ENCODE results near the gene LRRN1. TPM values are rescaled to one million over a fixed set of nuclear protein-coding genes. Genes with fewer than 3 reads are reported as not detected.
"Not testable (repeated sequence)": the region's sequence is repeated elsewhere in the genome, so short reads cannot be mapped to it uniquely, and the experiment has no call there.

Gene LRRN1
- total RNA-seq, 2 donors from 2014 or later = 11.0 to 58.4 TPM

- Histone ChIP-seq H3K27me3 (replicated peaks; ENCODE audit: insufficient read depth) (no peaks in the 10 kb centered on the region), H3K4me3 (no peak overlapping the region), H3K4me1 (replicated peaks) (no peaks in the 10 kb centered on the region), H3K9me3 (no peaks in the 10 kb centered on the region), H3K27ac (no peak overlapping the region), H3K36me3 (no peaks in the 10 kb centered on the region)
- intact Hi-C loops (cut with DNase I) = no loop called here
- TF ChIP-seq POLR2A (IDR thresholded peaks at IDR 0.05) (no peak), POLR2AphosphoS5 (IDR thresholded peaks at IDR 0.05) (no peak), CTCF (IDR thresholded peaks at IDR 0.05) (no peak)
- DNase-seq (ENCODE audit: low spot score) = no peak
- 100% methylated on average over 1 of the region's 1 CpG for WGBS
These were observed 27.9 kb downstream of the LRRN1 start for GRCh38 chr3:3827111-3827510.

GRCh38 chr3:3828417-3828816 lies 29.2 kb downstream of the LRRN1 start:
- not testable (repeated sequence) for DNase-seq (ENCODE audit: low spot score)

GRCh38 chr3:3836845-3837244 lies 37.6 kb downstream of the LRRN1 start:
- intact Hi-C loops (cut with DNase I) = no loop called here
- no peak for DNase-seq (ENCODE audit: low spot score)
- Histone ChIP-seq H3K4me3 (no peak overlapping the region), H3K27ac (no peak overlapping the region), H3K9me3 (no peaks in the 10 kb centered on the region), H3K36me3 (no peaks in the 10 kb centered on the region), H3K27me3 (replicated peaks; ENCODE audit: insufficient read depth) (no peaks in the 10 kb centered on the region), H3K4me1 (replicated peaks) (no peaks in the 10 kb centered on the region)
- WGBS = 85% methylated on average over 3 of the region's 3 CpGs
- no peak for TF ChIP-seq POLR2AphosphoS5 (IDR thresholded peaks at IDR 0.05)
- TF ChIP-seq CTCF (IDR thresholded peaks at IDR 0.05) = no peak
- no peak for TF ChIP-seq POLR2A (IDR thresholded peaks at IDR 0.05)

More at GRCh38 chr3:3828417-3828816, 29.2 kb downstream of the LRRN1 start:
- H3K36me3 ChIP-seq; H3K27ac ChIP-seq; H3K27me3 ChIP-seq (replicated peaks; ENCODE audit: insufficient read depth); H3K4me3 ChIP-seq; H3K9me3 ChIP-seq; H3K4me1 ChIP-seq (replicated peaks); intact Hi-C loops (cut with DNase I): not testable (repeated sequence)
- 73% methylated on average over 3 of the region's 3 CpGs for WGBS

GRCh38 chr3:3842356-3842755 lies 43.1 kb downstream of the LRRN1 start:
- Histone ChIP-seq H3K27me3 (replicated peaks; ENCODE audit: insufficient read depth) (no peaks in the 10 kb centered on the region), H3K9me3 (no peaks in the 10 kb centered on the region), H3K4me1 (replicated peaks) (no peaks in the 10 kb centered on the region), H3K27ac (no peak overlapping the region), H3K36me3 (no peaks in the 10 kb centered on the region), H3K4me3 (no peak overlapping the region)
- WGBS = 85% methylated on average over 2 of the region's 2 CpGs
- TF ChIP-seq POLR2AphosphoS5 (IDR thresholded peaks at IDR 0.05) (no peak), CTCF (IDR thresholded peaks at IDR 0.05) (no peak), POLR2A (IDR thresholded peaks at IDR 0.05) (no peak)
- intact Hi-C loops (cut with DNase I) = no loop called here
- no peak for DNase-seq (ENCODE audit: low spot score)

- intact Hi-C loops (cut with DNase I) = no loop called here
- TF ChIP-seq POLR2AphosphoS5 (IDR thresholded peaks at IDR 0.05) (no peak), CTCF (IDR thresholded peaks at IDR 0.05) (no peak), POLR2A (IDR thresholded peaks at IDR 0.05) (no peak)
- H3K27me3 ChIP-seq (replicated peaks; ENCODE audit: insufficient read depth) = no peaks in the 10 kb centered on the region
- H3K9me3 ChIP-seq = no peaks in the 10 kb centered on the region
- 52% methylated on average over 8 of the region's 8 CpGs for whole genome bisulfite sequencing
- DNase-seq (ENCODE audit: low spot score) = no peak
- no peaks in the 10 kb centered on the region for H3K4me1 ChIP-seq (replicated peaks)
- no peak overlapping the region for H3K4me3 ChIP-seq
- H3K36me3 ChIP-seq = no peaks in the 10 kb centered on the region
- H3K27ac ChIP-seq = no peak overlapping the region
These were observed 49.0 kb downstream of the LRRN1 start for GRCh38 chr3:3847994-3848922.
